Stimulated activated CD4-positive, alpha-beta T cell treated with anti-CD3 and anti-CD28 coated beads, Interleukin-2, amount 100 ng/mL, for 24 hours (primary cell): ENCODE data around the gene GALNTL6.

Experiments
- DNase-seq, 2 donors: peaks; one replicate each; pipeline ENCODE4 v3.0.0-alpha.2; 2020

Gene GALNTL6

GRCh38 chr4:172243551-172243950 lies 430.3 kb downstream of the GALNTL6 start:
- no peak for DNase-seq

- DNase-seq, result no peak
Measured at GRCh38 chr4:172245516-172245915, 432.3 kb downstream of the GALNTL6 start.

GRCh38 chr4:172253409-172253808 lies 440.2 kb downstream of the GALNTL6 start:
- no peak for DNase-seq

GRCh38 chr4:172256820-172257219 lies 443.6 kb downstream of the GALNTL6 start:
- no peak for DNase-seq

- DNase-seq, result no peak
Measured at GRCh38 chr4:172270397-172270796, 457.2 kb downstream of the GALNTL6 start.

- no peak for DNase-seq
Measured at GRCh38 chr4:172287117-172287516, 473.9 kb downstream of the GALNTL6 start.

GRCh38 chr4:172305698-172306097 lies 492.5 kb downstream of the GALNTL6 start:
- no peak for DNase-seq

- no peak for DNase-seq
Measured at GRCh38 chr4:172308078-172308477, 494.9 kb downstream of the GALNTL6 start.

GRCh38 chr4:172311682-172312081 lies 498.5 kb downstream of the GALNTL6 start:
- no peak for DNase-seq

GRCh38 chr4:172323288-172323687 lies 510.1 kb downstream of the GALNTL6 start:
- no peak for DNase-seq

- DNase-seq, result no peak
Measured at GRCh38 chr4:172344308-172344938, 531.2 kb downstream of the GALNTL6 start.

- DNase-seq, result no peak
Measured at GRCh38 chr4:172348426-172348825, 535.2 kb downstream of the GALNTL6 start.

GRCh38 chr4:172352356-172352755 lies 539.2 kb downstream of the GALNTL6 start:
- DNase-seq, result no peak

- no peak for DNase-seq
Measured at GRCh38 chr4:172356016-172356415, 542.8 kb downstream of the GALNTL6 start.

GRCh38 chr4:172357006-172357540 lies 543.9 kb downstream of the GALNTL6 start:
- DNase-seq, result no peak

GRCh38 chr4:172362569-172362968 lies 549.4 kb downstream of the GALNTL6 start:
- DNase-seq, result no peak

GRCh38 chr4:172369471-172369959 lies 556.3 kb downstream of the GALNTL6 start:
- DNase-seq, result no peak

- no peak for DNase-seq
Measured at GRCh38 chr4:172377486-172378140, 564.4 kb downstream of the GALNTL6 start.

GRCh38 chr4:172379834-172380233 lies 566.6 kb downstream of the GALNTL6 start:
- DNase-seq, result no peak

GRCh38 chr4:172390331-172390730 lies 577.1 kb downstream of the GALNTL6 start:
- DNase-seq, result no peak

- DNase-seq, result no peak
Measured at GRCh38 chr4:172392741-172393140, 579.5 kb downstream of the GALNTL6 start.

- DNase-seq, result no peak
Measured at GRCh38 chr4:172393220-172393619, 580.0 kb downstream of the GALNTL6 start.

GRCh38 chr4:172404676-172405075 lies 591.5 kb downstream of the GALNTL6 start:
- DNase-seq, result no peak

- DNase-seq, result no peak
Measured at GRCh38 chr4:172410363-172410762, 597.2 kb downstream of the GALNTL6 start.
